ENCODE data around the gene BRWD1.

- no peak for TF ChIP-seq CTCF (optimal IDR thresholded peaks at IDR 0.05 in 1 of 3, IDR thresholded peaks at IDR 0.05 in 1 of 3, conservative IDR thresholded peaks at IDR 0.05 in 1 of 3; ENCODE audit: extremely low read depth in 1 of 3, insufficient read depth in 2 of 3, low read length in 3 of 3)
- TF ChIP-seq EZH2 (IDR thresholded peaks at IDR 0.05; ENCODE audit: low read length): no peak
Measured at GRCh38 chr21:39315603-39316445, 2.4 kb upstream of the BRWD1 start.

Measured in keratinocyte (primary cell).